ENCODE data around the gene FAM117B.

DNA sequence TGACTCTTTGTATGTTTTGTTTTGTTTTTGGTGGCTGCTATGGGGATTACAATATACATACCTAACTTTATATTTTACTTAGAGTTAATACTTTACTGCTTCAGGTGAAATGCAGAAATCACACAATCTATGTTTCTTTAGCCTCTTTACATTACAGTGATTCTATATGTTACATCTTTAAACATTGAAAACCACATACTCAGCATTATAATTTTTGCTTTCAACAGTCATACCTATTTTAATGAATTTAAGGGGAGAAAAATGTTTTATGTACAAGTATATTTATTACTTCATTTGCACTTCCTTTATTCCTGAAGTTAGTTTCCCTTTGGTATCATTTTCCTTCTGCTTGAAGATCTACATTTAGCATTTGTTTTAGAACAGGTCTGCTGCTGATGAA, 23.1 kb downstream of the FAM117B start:
- no peak for TF ChIP-seq POLR2AphosphoS5 (IDR thresholded peaks at IDR 0.05; ENCODE audit: low read depth, low read length)
- TF ChIP-seq, protein P1, sequence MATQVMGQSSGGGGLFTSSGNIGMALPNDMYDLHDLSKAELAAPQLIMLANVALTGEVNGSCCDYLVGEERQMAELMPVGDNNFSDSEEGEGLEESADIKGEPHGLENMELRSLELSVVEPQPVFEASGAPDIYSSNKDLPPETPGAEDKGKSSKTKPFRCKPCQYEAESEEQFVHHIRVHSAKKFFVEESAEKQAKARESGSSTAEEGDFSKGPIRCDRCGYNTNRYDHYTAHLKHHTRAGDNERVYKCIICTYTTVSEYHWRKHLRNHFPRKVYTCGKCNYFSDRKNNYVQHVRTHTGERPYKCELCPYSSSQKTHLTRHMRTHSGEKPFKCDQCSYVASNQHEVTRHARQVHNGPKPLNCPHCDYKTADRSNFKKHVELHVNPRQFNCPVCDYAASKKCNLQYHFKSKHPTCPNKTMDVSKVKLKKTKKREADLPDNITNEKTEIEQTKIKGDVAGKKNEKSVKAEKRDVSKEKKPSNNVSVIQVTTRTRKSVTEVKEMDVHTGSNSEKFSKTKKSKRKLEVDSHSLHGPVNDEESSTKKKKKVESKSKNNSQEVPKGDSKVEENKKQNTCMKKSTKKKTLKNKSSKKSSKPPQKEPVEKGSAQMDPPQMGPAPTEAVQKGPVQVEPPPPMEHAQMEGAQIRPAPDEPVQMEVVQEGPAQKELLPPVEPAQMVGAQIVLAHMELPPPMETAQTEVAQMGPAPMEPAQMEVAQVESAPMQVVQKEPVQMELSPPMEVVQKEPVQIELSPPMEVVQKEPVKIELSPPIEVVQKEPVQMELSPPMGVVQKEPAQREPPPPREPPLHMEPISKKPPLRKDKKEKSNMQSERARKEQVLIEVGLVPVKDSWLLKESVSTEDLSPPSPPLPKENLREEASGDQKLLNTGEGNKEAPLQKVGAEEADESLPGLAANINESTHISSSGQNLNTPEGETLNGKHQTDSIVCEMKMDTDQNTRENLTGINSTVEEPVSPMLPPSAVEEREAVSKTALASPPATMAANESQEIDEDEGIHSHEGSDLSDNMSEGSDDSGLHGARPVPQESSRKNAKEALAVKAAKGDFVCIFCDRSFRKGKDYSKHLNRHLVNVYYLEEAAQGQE (IDR thresholded peaks at IDR 0.05; ENCODE audit: insufficient read depth in 1 of 2, low read depth in 2 of 2, low read length in 2 of 2), result no peak
- no peak for TF ChIP-seq TAF1 (IDR thresholded peaks at IDR 0.05; ENCODE audit: borderline replicate concordance, insufficient read depth, low read length)
- TF ChIP-seq FOXP2 (optimal IDR thresholded peaks at IDR 0.05; ENCODE audit: borderline replicate concordance, extremely low read depth, extremely low read length, insufficient read depth), result no peak

All from PFSK-1 (cell line).